HG02610 (cell line): ENCODE data around the gene IL17REL.

Experiments used
- ATAC-seq: cut with Tn5 transposase; IDR thresholded peaks from one replicate; pipeline ENCODE4 v1.9.1; 2021; ENCODE audit warnings: mild to moderate bottlenecking, moderate library complexity; ENCODE audit not compliant: unreplicated experiment

IL17REL gene

DNA sequence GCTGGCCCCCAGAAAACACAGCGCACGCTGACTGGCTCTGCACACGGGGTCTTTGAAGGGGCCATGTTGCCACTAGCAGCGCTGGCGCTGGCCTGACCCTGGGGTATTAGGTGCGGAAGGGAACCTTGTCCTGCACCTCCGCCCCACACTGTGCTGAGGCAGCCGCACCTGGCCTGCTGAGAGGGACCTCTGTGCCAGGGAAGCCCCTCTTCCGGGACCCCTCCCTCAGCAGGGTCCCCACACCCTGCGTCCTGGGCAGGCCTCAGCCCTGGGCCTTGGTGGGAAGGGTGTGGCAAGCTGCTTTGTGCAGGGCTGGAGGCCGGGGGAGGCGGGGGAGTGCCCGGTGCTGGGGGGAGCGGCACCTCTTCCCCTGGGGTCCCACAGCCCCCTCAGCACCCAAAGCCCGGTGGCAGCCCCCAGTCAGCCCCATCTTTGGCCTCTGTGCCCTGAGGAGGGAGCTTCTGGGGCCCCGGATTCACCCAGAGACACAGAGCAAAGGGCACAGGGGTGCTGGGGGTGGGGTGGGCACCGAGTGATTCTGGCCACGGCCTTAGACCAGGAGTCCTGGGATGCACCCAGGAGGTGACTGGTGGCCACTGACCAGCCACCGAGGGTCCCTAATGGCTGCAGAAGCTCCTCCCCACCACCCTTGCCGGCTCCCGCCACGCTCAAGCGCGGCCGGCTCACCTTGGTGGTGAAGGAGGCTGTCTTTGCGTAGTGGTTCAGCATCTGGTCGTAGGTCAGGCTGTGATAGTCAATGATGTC, 34.1 kb upstream of the IL17REL start:
- ATAC-seq = no peak

DNA sequence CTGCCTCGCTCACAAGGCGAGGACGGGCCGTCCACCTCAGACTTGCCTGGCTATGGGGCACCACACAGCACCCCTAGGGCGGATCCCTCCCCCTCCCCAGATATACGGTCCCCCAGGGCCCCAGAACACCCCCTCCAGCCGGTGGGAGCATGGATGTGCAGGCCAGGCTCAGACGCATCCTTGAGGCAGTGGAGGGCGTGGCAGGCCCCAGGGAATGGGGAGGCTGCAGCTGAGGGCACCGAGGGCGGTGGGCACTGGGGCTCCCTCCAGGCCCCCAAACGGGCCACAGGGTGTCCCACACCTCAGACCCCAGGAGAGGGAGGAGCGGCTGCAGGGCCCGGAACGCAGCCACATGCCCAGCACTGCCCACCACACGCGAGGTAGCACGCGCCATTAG, 33.5 kb upstream of the IL17REL start:
- no peak for ATAC-seq

GRCh38 chr22:50045211-50046018, 32.9 kb upstream of the IL17REL start:
- no peak for ATAC-seq

- no peak for ATAC-seq
Observed at GRCh38 chr22:50044485-50045118, 32.0 kb upstream of the IL17REL start.

- ATAC-seq = no peak
Observed at GRCh38 chr22:50041361-50042065, 28.9 kb upstream of the IL17REL start.

GRCh38 chr22:50040717-50041116, 28.2 kb upstream of the IL17REL start:
- no peak for ATAC-seq

DNA sequence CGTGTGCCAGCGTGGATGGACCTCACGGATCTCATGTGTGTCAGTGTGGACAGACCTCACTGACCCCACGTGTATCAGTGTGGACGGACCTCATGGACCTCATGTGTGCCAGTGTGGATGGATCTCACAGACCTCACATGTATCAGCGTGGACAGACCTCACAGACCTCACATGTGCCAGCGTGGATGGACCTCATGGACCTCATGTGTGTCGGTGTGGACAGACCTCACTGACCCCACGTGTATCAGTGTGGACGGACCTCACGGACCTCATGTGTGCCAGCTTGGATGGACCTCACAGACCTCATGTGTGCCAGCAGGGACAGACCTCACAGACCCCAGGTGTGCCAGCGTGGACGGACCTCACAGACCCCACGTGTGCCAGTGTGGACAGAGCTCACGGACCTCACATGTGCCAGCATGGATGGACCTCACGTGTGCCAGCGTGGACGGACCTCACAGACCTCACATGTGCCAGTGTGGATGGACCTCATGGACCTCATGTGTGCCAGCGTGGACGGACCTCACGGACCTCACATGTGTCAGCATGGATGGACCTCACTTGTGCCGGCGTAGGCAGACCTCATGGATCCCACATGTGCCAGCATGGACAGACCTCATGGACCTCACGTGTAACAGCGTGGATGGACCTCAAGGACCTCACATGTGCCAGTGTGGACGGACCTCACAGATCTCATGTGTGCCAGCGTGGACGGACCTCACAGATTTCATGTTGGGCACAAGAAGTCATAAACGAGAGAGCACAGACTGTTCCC, 27.3 kb upstream of the IL17REL start:
- no peak for ATAC-seq

DNA sequence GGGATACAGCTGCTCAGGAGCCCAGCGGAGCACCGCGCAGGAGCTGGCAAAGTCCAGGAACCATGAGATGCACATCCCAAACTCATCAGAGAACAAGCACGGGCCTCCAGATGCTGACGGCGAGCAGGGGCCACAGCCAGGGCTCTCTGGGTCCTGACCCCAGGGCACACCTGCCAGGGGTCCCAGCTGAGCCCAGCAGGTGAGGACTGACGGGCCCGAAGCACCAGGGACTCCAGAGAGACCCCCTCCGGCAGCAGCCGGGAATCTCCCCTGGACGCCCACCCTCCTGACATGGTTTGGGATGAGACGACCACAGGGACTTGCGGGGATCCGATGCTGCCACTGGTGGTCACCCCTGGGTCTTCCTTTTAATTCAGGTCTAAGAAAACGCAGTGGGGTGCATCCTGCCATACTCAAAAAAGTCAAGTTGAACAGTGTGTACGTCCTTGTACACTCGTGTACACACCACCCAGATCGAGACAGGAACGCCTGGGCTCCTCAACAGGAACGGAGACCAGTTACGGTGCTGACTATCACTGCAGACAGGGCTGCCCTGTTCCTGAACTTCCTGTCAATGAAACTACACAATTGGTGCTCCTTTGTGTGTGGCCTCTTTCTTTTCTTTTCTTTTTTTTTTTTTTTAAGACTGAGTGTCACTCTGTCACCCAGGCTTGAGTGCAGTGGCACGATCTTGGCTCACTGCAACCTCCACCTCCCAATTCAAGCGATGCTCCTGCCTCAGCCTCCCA, 23.6 kb upstream of the IL17REL start:
- ATAC-seq = no peak

DNA sequence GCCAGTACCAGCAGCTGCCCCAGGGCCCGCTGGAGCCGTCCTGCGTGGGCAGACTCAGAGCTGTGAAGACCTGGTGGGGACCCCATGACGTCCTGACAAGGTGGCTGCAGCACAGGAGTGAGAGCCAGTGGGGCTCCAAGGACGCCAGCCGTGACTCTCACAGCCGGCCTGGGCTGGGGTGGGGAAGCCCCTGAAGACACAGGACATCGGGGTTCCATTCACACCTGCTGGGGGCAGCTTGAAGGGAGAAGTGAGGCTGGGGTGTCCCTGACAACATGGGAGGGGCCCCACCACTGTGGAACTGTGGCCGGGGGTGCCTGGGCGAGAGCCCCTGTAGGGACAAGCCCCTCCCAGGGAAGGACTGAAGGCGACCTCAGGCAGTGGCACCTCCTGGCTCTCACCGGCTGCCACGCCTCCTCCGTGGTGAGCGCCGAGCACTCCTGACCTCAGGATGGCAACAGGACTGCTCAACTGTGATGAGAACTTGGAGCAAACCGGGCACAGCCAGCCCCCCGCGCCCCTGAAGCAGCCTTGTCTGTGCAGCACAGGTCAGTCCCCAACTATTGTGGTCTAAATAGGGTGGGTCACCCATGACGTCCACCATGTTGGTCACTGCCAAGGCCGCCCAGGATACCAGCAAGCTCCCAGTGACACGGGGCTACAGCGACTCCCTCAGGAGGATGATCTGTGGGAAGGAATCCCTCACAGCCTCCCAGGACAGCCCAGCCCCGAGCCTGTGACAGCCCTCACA, 22.7 kb upstream of the IL17REL start:
- ATAC-seq = no peak

- ATAC-seq = no peak
Observed at GRCh38 chr22:50034126-50035081, 21.8 kb upstream of the IL17REL start.

DNA sequence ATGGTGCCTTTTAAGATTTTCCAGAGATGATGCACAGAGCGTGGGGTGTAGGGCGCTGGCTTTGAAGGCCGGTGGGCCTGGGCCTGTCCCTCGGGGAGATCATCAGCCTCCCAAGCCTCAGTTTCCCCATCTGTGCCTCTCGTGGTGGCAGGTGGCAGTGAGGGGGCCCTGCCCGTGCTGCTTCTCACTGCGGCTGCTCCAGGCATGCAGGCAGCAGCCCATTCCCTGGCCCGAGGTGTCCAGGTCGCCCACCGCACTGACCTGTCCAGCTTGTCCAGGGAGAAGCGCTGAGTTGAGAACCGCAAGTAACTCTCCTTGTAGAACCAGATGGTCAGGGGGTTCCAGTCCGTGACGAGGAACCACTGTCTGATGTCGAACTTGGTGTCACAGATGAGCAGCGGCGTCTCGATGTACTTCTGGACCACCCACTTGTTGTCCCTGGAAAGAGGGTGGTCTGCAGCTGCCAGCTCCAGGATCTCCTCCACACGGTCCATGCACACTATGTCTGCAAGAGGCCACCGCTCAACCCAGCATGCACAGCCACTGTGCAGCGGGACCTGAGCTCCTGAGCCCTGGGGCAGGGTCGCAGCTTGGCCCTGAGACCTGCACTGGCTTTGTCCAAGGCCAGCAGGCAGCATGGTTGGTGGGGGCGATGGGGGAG, 20.5 kb upstream of the IL17REL start:
- ATAC-seq = no peak

DNA sequence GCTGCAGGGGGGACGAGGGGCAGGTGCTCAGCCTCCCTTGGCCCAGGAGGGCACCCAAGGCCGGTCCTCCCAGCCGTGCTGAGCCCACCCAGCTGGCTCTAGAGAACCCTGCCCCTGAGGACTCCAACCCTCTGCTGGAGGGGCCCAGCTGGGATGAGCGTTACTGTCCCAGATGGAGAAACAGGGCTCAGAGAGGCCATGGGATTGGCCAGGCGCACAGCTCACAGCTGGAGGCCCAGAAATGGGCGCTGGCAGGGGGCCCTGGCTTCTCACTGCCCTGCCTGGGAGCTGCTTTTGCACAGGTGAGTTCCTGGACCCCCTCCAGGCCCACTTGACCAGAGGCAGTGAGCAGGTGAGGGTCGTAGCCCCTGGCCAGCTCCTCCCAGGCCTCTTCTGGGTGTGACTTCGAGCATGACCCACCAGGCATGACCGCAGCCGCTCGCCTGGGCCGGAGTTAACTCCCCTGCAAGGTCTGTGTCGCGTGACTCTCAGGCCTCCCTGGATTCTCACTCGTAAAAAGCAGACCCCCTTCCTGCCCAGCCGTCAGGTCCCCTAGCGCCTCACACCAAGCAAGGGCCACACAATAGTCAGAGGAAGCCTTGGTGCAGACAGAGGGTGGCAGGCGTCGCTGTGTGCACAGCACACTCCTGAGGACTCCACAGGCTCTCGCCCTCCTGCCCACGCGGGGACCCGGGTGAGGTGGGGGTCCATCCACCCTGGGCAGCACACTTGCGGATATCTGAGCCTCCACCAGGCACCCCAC, 19.7 kb upstream of the IL17REL start:
- no peak for ATAC-seq

DNA sequence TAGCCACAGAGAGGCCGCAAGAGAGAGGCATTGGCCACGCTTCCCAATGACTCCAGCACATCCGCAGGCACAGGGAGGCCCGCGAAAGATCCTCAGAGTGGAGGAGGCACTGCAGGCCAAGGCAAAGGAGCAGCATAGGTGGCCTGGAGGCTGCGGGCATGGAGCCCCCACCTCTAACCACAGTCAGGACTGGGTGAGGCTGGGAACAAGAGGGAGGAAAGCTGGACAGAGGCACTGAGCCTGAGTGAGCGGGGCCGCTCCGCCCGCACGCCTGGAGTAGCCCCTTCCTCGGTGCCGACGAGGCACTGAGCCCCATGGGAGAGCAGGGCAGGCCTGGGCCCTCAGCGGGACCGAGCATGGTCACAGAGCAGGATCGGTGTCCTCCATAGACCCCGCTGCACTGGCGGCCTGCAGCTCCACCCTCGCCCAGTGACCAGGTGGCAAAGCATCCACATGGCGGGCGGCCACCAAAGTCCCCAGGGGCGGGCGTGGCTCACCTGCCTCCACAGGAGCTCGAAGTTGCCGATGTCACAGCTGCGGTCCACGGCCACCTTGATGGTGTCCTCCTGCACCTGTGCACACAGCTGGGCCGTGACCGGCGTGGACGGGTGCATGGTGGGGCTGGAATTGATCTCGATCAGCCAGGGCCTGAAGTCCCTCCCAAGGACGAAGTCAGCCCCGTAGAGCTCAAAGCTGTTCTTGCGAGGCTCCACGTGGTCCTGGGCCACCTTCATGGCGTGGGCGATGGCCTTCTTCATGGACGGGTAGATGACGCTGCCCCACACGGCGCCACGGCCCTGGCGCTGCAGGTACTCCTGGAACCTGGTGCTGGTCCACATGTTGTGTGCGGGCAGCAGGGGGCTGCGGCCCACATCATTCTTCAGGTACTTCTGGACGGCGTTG, 18.9 kb upstream of the IL17REL start:
- no peak for ATAC-seq

DNA sequence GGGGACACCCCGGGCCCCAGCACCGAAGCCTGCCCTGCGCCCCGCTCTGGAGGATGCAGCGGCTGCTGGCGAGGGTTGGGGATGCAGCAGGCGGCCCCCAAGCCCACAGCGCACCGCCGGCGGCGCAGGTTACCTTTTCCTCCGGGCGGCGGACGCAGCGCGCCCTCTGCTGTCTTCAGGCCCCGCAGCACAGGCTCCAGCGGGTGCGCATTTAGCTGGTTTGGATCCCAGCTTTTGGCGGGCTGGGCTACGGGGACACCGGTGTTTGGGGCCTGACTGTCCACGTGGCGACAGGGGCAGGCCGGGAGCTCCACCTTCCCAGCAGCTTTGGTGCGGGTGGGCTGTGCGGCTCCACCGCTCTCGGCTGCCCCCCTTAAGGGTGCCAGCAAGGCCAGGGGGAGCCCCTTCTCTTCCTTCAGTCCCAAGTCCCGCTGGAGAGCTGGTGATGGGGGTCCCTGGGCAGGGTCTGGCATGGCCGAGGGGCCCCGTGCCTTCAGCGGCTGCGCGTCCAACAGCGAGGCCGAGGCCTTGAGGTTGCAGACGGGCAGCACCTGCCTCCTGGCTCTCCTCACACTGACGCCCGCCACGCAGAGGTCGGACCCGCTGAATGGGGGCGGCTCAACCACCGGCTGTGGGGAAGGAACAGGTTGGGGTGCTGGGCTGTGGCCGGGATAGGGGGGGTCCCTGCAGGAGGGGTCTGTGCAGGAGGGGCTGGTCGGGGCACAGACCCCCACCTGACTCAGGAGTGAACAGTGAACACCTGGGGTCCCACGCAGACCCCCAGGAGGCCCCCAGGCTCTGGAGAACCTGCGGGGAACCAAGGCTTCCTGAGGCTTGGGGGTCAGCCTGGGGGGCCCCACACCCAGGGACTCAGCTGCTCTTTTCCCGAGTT, 18.0 kb upstream of the IL17REL start:
- ATAC-seq = no peak
